ENCODE measurements around the gene ABCG1. TPM values are rescaled to one million over a fixed set of nuclear protein-coding genes. Genes with fewer than 3 reads are reported as not detected.

The ABCG1 gene
- total RNA-seq (2022): not detected in 2 replicates
- percentile 11 among the genes with signal in this experiment for Bru-seq, nascent RNA
- BruChase-seq, experiment 1, labeled RNA remaining after a 2-hour chase: percentile 6 among the genes with signal in this experiment
- BruChase-seq, experiment 2, labeled RNA remaining after a 6-hour chase: percentile 7 among the genes with signal in this experiment
- long read RNA-seq: 0 reads

GRCh38 chr21:42218836-42219605 is at the start of gene ABCG1:
TSS of gene ABCG1 (plus strand) at chr21:42219140. CDS start at chr21:42219263, 123 bp downstream.
- Mint-ChIP-seq H3K4me1 (ENCODE audit: low read depth, unreplicated experiment) (peaks cover 6% of the 10 kb centered on the region), H3K27me3 (ENCODE audit: insufficient read depth, unreplicated experiment) (peaks cover 16% of the 10 kb centered on the region), H3K36me3 (ENCODE audit: insufficient read depth, unreplicated experiment) (no peaks in the 10 kb centered on the region), H3K9me3 (ENCODE audit: unreplicated experiment) (no peaks in the 10 kb centered on the region), H3K27ac (ENCODE audit: unreplicated experiment) (no peak within 1 kb of the TSS), H3K4me3 (ENCODE audit: unreplicated experiment) (peak within 1 kb of the TSS; percentile 71)
- H3K4me3 ChIP-seq (ENCODE audit: low read depth, low read length): peak within 1 kb of the TSS; percentile 36
- no peak for TF ChIP-seq CTCF (IDR thresholded peaks at IDR 0.05; ENCODE audit: insufficient read depth in 1 of 2, low read depth in 1 of 2, low read length in 1 of 2, severe bottlenecking in 1 of 2, unreplicated experiment in 1 of 2)
- BruUV-seq (replicated peaks): no TSS peak
- H3K27me3 ChIP-seq (replicated peaks; ENCODE audit: control insufficient read depth, insufficient read depth, low read length): no peaks in the 10 kb centered on the region; the same call in 1 of the 2 replicates
- H3K9me3 ChIP-seq: no peaks in the 10 kb centered on the region
- POLR2A ChIA-PET: no interaction called here
- intact Hi-C loops (cut with micrococcal nuclease; ENCODE audit: unreplicated experiment): no loop called here
- H3K4me1 ChIP-seq: no peaks in the 10 kb centered on the region
- CTCF ChIA-PET: interaction anchor here (0.7 kb wide), 2 partner anchors 73 to 267 kb away, joined by 3 to 5 read pairs; no protein-coding TSS in a partner anchor
- peak in 1 of 2 experiments; percentile 46 for DNase-seq
- H3K36me3 ChIP-seq (ENCODE audit: control insufficient read depth, insufficient read depth, low read length): no peaks in the 10 kb centered on the region

GRCh38 chr21:42169758-42170157 is 49.2 kb upstream of the ABCG1 start:
- no peaks in the 10 kb centered on the region for H3K9me3 ChIP-seq
- Mint-ChIP-seq H3K27me3 (ENCODE audit: insufficient read depth, unreplicated experiment) (no peaks in the 10 kb centered on the region), H3K27ac (ENCODE audit: unreplicated experiment) (no peak overlapping the region), H3K36me3 (ENCODE audit: insufficient read depth, unreplicated experiment) (no peaks in the 10 kb centered on the region), H3K9me3 (ENCODE audit: unreplicated experiment) (no peaks in the 10 kb centered on the region), H3K4me3 (ENCODE audit: unreplicated experiment) (no peak overlapping the region), H3K4me1 (ENCODE audit: low read depth, unreplicated experiment) (no peaks in the 10 kb centered on the region)
- no peak for DNase-seq
- no peak for TF ChIP-seq CTCF (IDR thresholded peaks at IDR 0.05; ENCODE audit: insufficient read depth in 1 of 2, low read depth in 1 of 2, low read length in 1 of 2, severe bottlenecking in 1 of 2, unreplicated experiment in 1 of 2)
- H3K27me3 ChIP-seq (replicated peaks; ENCODE audit: control insufficient read depth, insufficient read depth, low read length): no peaks in the 10 kb centered on the region
- H3K4me1 ChIP-seq: no peaks in the 10 kb centered on the region
- CTCF ChIA-PET: no interaction called here
- no peak overlapping the region for H3K4me3 ChIP-seq (ENCODE audit: low read depth, low read length)
- intact Hi-C loops (cut with micrococcal nuclease; ENCODE audit: unreplicated experiment): no loop called here
- no TSS peak for BruUV-seq (replicated peaks)
- H3K36me3 ChIP-seq (ENCODE audit: control insufficient read depth, insufficient read depth, low read length): no peaks in the 10 kb centered on the region
- POLR2A ChIA-PET: no interaction called here

- no peaks in the 10 kb centered on the region for H3K36me3 Mint-ChIP-seq (ENCODE audit: insufficient read depth, unreplicated experiment)
- no TSS peak for BruUV-seq (replicated peaks)
- H3K4me1 Mint-ChIP-seq (ENCODE audit: low read depth, unreplicated experiment): no peaks in the 10 kb centered on the region
- intact Hi-C loops (cut with micrococcal nuclease; ENCODE audit: unreplicated experiment): no loop called here
- no peak overlapping the region for H3K4me3 Mint-ChIP-seq (ENCODE audit: unreplicated experiment)
- Histone ChIP-seq H3K4me1 (no peaks in the 10 kb centered on the region), H3K36me3 (ENCODE audit: control insufficient read depth, insufficient read depth, low read length) (no peaks in the 10 kb centered on the region), H3K9me3 (no peaks in the 10 kb centered on the region), H3K4me3 (ENCODE audit: low read depth, low read length) (no peak overlapping the region), H3K27me3 (replicated peaks; ENCODE audit: control insufficient read depth, insufficient read depth, low read length) (no peaks in the 10 kb centered on the region)
- ChIA-PET POLR2A (no interaction called here), CTCF (no interaction called here)
- peaks cover 2% of the 10 kb centered on the region for H3K27me3 Mint-ChIP-seq (ENCODE audit: insufficient read depth, unreplicated experiment)
- H3K9me3 Mint-ChIP-seq (ENCODE audit: unreplicated experiment): no peaks in the 10 kb centered on the region
- no peak for TF ChIP-seq CTCF (IDR thresholded peaks at IDR 0.05; ENCODE audit: insufficient read depth in 1 of 2, low read depth in 1 of 2, low read length in 1 of 2, severe bottlenecking in 1 of 2, unreplicated experiment in 1 of 2)
- H3K27ac Mint-ChIP-seq (ENCODE audit: unreplicated experiment): no peak overlapping the region
- no peak for DNase-seq
These were observed 47.6 kb upstream of the ABCG1 start for GRCh38 chr21:42171091-42172053.

Data from Caco-2 (cell line).